A673 (cell line): ENCODE results near the gene HELZ. TPM values are rescaled to one million over a fixed set of nuclear protein-coding genes. Genes with fewer than 3 reads are reported as not detected.
"Not testable (repeated sequence)": the region's sequence is repeated elsewhere in the genome, so short reads cannot be mapped to it uniquely, and the experiment has no call there.

Source experiments
- BruUV-seq: library from RNA; stranded (reverse); fragments of 400-500 nt; replicated peaks from 2 replicates; lab custom pipeline; 2021; lab: Mats Ljungman, UMichigan
- CTCF ChIA-PET: fragments of 300-600 bp; sonication (Branson Sonifier 250); formaldehyde crosslinking; loops from one replicate; lab custom pipeline; 2022; ENCODE audit warnings: antibody characterized with exemption; lab: Charles Lee
- POLR2A ChIA-PET: fragments of 300-600 bp; sonication (Branson Sonifier 250); formaldehyde crosslinking; loops from one replicate; lab custom pipeline; 2022; ENCODE audit warnings: antibody characterized with exemption; ENCODE audit not compliant: low non-redundant PET; lab: Charles Lee
- DNase-seq: peaks from one replicate; pipeline ENCODE4 v3.0.0-alpha.2; 2015; ENCODE audit warnings: low spot score
- H3K27ac ChIP-seq: fragments of 200-600 bp; sonication (generic); 2 replicates; pipeline ENCODE4 v1.5.1; 2016; ENCODE audit warnings: mixed run types, low read depth, mild to moderate bottlenecking, mixed read lengths, antibody characterized with exemption, low read length; ENCODE audit not compliant: poor library complexity, severe bottlenecking
- H3K27me3 ChIP-seq: fragments of 200-600 bp; sonication (generic); replicated peaks from 2 replicates; pipeline ENCODE4 v1.6.1; 2017; ENCODE audit warnings: mixed run types, low read depth, mild to moderate bottlenecking, mixed read lengths, antibody characterized with exemption, low read length; ENCODE audit not compliant: insufficient read depth, poor library complexity
- H3K36me3 ChIP-seq: fragments of 200-600 bp; sonication (generic); 2 replicates; pipeline ENCODE4 v1.6.1; 2016; ENCODE audit warnings: mixed run types, mild to moderate bottlenecking, mixed read lengths, antibody characterized with exemption, low read length; ENCODE audit not compliant: insufficient read depth, poor library complexity, severe bottlenecking
- H3K4me1 ChIP-seq: fragments of 200-600 bp; sonication (generic); 2 replicates; pipeline ENCODE4 v1.6.1; 2017; ENCODE audit warnings: mixed run types, mild to moderate bottlenecking, mixed read lengths, antibody characterized with exemption, low read length; ENCODE audit not compliant: insufficient read depth, poor library complexity, severe bottlenecking
- H3K4me3 ChIP-seq: fragments of 200-600 bp; sonication (generic); 2 replicates; pipeline ENCODE4 v1.5.1; 2016; ENCODE audit warnings: low read depth, mixed run types, mild to moderate bottlenecking, mixed read lengths, low read length; ENCODE audit not compliant: poor library complexity, severe bottlenecking
- H3K9me3 ChIP-seq: fragments of 200-600 bp; sonication (generic); 2 replicates; pipeline ENCODE4 v1.6.1; 2016; ENCODE audit warnings: mixed run types, low read depth, mild to moderate bottlenecking, mixed read lengths, antibody characterized with exemption, low read length; ENCODE audit not compliant: poor library complexity, severe bottlenecking
- CTCF ChIP-seq: fragments of 300-800, 200-600 bp; sonication (generic); conservative IDR thresholded peaks from 2 replicates; pipeline ENCODE4 v1.5.1; 2017; ENCODE audit warnings: low read depth, mild to moderate bottlenecking, antibody characterized with exemption, low read length, moderate library complexity, mixed read lengths
- EZH2 ChIP-seq: fragments of 200-600 bp; sonication (generic); IDR thresholded peaks from 2 replicates; pipeline ENCODE4 v1.6.1; 2017; ENCODE audit warnings: borderline replicate concordance, low read depth, mild to moderate bottlenecking, mixed read lengths, antibody characterized with exemption, low read length; ENCODE audit not compliant: poor library complexity, severe bottlenecking
- intact Hi-C: fragments of 100-400 bp; cut with micrococcal nuclease; formaldehyde crosslinking; loops from one replicate; pipeline ENCODE4 v1.10.0; 2022; ENCODE audit not compliant: unreplicated experiment
- total RNA-seq: library from RNA; stranded (reverse); gene quantifications from 2 replicates; pipeline ENCODE4 v1.2.3, GENCODE V29; 2021

HELZ gene
- total RNA-seq, 1 experiment from 2014 or later: 57.3 TPM

- no peaks in the 10 kb centered on the region for H3K9me3 ChIP-seq
- TF ChIP-seq EZH2: no peak
- peak; percentile 64 for TF ChIP-seq CTCF
- no peak overlapping the region for H3K27ac ChIP-seq
- no peak overlapping the region for H3K4me3 ChIP-seq
- DNase-seq: peak; percentile 38
- BruUV-seq: no TSS peak
- peaks cover 32% of the 10 kb centered on the region for H3K36me3 ChIP-seq
- ChIA-PET POLR2A (no interaction called here), CTCF (interaction anchor here (0.5 to 1.0 kb wide), 5 partner anchors 10 to 1781 kb away, joined by 3 to 15 read pairs (median 5); no protein-coding TSS in a partner anchor)
- intact Hi-C loops: no loop called here
- H3K27me3 ChIP-seq: no peaks in the 10 kb centered on the region
- peaks cover 7% of the 10 kb centered on the region for H3K4me1 ChIP-seq
These were observed 44.2 kb downstream of the HELZ start for GRCh38 chr17:67200727-67201301.

GRCh38 chr17:67198131-67198530 is 46.9 kb downstream of the HELZ start:
- TF ChIP-seq CTCF: no peak
- no peak for TF ChIP-seq EZH2
- H3K36me3 ChIP-seq: peaks cover 39% of the 10 kb centered on the region
- BruUV-seq: no TSS peak

GRCh38 chr17:67197023-67197422 is 48.0 kb downstream of the HELZ start:
- H3K4me3 ChIP-seq, POLR2A ChIA-PET, H3K4me1 ChIP-seq, H3K9me3 ChIP-seq, DNase-seq, H3K27me3 ChIP-seq, H3K27ac ChIP-seq, BruUV-seq, intact Hi-C loops, CTCF ChIA-PET: not testable (repeated sequence)
- H3K36me3 ChIP-seq: peaks cover 34% of the 10 kb centered on the region

More at GRCh38 chr17:67198131-67198530, 46.9 kb downstream of the HELZ start:
- H3K4me3 ChIP-seq: no peak overlapping the region
- H3K4me1 ChIP-seq: peaks cover 8% of the 10 kb centered on the region
- H3K27me3 ChIP-seq: no peaks in the 10 kb centered on the region
- no peaks in the 10 kb centered on the region for H3K9me3 ChIP-seq
- no peak for DNase-seq
- intact Hi-C loops: no loop called here
- ChIA-PET CTCF (no interaction called here), POLR2A (no interaction called here)
- no peak overlapping the region for H3K27ac ChIP-seq

- ChIA-PET POLR2A (no interaction called here), CTCF (no interaction called here)
- BruUV-seq: no TSS peak
- no peaks in the 10 kb centered on the region for H3K9me3 ChIP-seq
- no peak overlapping the region for H3K27ac ChIP-seq
- intact Hi-C loops: no loop called here
- no peak overlapping the region for H3K4me3 ChIP-seq
- peaks cover 33% of the 10 kb centered on the region for H3K36me3 ChIP-seq
- H3K4me1 ChIP-seq: peaks cover 8% of the 10 kb centered on the region
- no peak for DNase-seq
- TF ChIP-seq CTCF: no peak
- TF ChIP-seq EZH2: no peak
- H3K27me3 ChIP-seq: no peaks in the 10 kb centered on the region
These were observed 48.6 kb downstream of the HELZ start for GRCh38 chr17:67196422-67196821.
